ENCODE data around the gene CD302.
"Not testable (repeated sequence)": the region's sequence is repeated elsewhere in the genome, so short reads cannot be mapped to it uniquely, and the experiment has no call there.

The CD302 gene, protein sequence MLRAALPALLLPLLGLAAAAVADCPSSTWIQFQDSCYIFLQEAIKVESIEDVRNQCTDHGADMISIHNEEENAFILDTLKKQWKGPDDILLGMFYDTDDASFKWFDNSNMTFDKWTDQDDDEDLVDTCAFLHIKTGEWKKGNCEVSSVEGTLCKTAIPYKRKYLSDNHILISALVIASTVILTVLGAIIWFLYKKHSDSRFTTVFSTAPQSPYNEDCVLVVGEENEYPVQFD

DNA sequence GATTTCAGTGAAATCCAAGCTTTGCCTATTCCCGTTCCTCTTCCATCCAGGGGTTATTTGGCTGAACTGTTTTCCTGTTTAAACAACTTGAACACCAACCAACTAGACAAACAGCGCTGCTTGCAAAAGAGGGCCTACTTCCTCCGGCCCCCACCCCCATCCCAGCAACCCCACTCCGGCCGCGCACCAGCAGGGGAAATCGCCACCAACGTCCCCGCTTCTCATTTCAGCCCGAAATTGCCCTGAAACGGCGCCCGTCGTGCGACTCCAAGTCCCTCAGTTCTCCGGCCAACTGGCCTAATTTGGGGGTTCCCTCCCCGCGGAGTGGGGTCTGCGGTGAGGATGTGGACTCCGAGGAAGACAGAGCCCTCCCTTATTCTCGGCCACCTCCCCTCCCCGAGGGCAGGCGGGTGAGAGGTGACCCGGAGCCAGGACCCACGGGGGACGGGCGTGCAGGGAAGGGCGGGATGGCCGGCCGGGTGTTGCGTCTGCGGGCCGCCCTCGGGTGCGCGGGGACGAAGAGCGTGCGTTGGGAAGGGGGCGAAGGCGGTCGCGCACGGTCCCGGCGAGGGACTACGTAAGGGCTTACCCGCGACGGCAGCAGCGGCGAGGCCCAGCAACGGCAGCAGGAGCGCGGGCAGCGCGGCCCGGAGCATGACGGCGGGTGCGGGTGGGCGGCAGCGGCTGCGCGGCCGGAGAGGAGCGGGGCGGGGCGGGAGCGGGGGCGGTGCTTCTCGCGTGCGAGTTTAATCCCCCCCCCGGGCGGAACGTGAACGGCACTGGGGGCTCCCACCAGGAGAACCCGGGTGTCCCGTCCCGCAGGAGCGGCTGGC, at the start of gene CD302:
Gene CD302 (minus strand): TSS at position 666 of the 833 bp plus-strand sequence. CDS start 10 bp downstream, at position 656.
- no peak for DNase-seq

- no peak for DNase-seq
These were observed 48.6 kb upstream of the CD302 start for GRCh38 chr2:159846564-159846963.

DNA sequence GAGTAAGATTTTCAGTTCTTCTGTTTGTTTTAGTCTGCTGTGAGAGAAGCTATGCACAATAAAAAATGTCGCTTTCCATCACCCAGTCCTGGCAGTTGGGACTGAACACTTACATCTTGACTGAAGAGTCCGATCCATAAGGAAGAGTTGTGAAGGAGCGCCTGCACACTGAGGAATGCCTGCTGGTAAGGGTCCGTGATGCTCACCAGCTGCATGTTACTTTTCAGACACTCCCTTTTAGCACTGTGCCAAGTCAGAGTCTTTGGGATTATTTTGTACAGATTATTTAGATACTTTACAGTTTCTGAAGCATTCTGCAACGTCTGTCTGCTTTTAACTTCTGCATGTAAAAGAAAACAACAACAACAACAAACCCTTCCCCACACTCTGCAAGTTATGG, 42.6 kb upstream of the CD302 start:
- DNase-seq = no peak

DNA sequence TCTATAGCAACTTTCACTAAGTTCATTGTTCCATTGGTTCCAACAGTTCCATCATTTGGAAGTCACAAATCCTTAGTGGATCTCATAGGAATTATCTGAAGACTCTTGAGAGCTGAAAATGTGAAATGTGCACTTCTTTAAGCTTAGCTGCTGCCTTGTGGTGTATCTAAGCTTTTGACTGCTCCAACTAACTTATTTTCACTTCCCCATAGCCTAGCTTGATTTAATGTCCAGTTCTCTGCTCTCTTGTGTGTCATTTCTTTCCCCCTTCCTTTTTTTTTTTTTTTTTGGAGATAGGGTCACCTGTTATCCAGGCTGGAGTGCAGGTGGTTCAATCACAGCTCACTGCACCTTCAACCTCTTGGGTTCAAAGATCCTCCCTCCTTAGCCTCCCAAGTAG, 34.9 kb upstream of the CD302 start:
- no peak for DNase-seq

DNA sequence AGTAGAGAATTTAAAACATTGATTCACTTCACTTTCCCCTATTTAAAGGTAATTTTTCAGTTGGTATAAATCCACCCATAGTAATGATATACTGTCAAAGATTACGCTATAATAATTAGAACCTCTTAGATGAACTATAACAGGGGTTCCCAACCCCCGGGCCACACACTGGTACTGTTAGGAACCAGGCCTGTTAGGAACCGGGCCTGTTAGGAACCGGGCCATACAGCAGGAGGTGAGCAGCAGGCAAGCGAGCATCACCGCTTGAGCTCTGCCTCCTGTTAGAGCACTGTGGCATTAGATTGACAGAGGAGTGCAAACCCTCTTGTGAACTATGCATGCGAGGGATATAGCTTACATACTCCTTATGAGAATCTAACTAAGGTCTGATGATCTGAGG, 34.0 kb upstream of the CD302 start:
- no peak for DNase-seq

- no peak for DNase-seq
These were observed 31.4 kb upstream of the CD302 start for GRCh38 chr2:159829376-159829775.

GRCh38 chr2:159828738-159829137, 30.7 kb upstream of the CD302 start:
- no peak for DNase-seq

DNA sequence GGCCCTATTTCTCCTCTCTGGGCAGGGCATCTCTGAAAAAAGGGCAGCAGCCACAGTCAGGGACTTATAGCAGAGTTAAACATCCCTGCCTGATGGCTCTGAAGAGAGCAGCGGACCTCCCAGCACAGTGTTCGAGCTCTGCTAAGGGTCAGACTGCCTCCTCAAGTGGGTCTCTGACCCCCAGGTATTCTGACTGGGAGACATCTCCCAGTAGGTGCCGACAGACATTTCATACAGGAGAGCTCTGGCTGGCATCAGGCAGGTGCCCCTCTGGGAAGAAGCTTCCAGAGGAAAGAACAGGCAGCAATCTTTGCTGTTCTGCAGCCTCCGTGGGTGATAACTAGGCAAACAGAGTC, 24.4 kb upstream of the CD302 start:
- not testable (repeated sequence) for DNase-seq

GRCh38 chr2:159821775-159822477, 23.9 kb upstream of the CD302 start:
- not testable (repeated sequence) for DNase-seq

GRCh38 chr2:159818940-159819339, 20.9 kb upstream of the CD302 start:
- no peak for DNase-seq

GRCh38 chr2:159817283-159817682, 19.3 kb upstream of the CD302 start:
- DNase-seq = no peak

DNA sequence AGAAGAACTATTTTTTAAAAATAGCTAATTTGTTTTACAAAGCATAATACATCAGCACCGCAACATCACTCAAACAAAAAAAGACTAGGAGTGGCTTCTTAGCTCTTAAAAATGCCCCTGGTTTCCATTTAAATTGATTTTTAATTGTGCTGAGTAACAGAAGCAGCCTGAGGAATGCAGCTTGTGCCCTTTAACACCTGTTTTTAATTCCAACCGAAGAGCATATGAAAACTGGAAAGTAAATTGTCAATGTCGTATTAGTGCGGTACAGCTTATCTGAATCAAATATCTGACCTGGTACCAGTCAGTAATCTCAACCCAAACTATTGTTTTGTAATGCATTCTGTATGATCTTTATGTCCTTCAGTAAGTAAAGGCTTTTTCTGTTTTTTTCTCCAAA, 13.2 kb upstream of the CD302 start:
- no peak for DNase-seq

GRCh38 chr2:159808032-159808425, 10.0 kb upstream of the CD302 start:
- no peak for DNase-seq

DNA sequence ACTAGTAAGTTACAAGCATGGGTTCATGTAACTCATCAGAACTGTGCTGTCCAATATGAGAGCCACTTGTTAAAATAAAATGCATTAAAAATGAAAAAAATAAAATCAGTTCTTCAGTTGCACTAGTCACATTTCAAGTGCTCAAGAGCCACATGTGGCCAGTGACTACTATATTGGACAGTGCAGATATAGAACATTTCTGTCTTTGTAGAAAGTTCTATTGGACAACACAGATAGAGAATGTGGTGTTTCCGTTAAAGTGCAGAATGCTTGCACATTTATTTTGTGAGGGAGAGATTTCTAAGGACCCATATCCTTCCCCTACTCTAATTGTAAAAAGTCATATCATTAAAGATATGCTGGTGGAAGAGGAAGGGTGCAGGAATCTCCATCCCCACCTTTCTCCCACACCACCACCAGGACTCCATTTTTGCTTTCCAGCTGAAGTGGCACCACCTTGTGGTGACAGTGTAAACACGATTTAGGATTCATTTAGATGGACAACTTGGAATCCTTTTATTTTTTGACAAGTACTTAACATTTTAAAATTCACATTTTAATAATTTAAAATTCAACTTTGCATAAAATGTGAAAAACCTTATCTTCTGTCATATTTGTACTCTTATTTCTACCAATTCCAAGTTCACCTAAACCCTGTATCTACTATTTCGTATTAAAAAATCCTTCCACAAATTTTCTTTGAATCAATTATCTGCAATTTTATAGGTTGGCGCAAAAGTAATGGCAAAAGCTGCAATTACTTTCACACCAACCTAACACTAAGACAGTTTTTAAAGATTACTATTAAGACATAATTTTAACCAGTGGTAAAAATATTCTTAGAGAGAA, 9.4 kb upstream of the CD302 start:
- DNase-seq = peak; percentile 3

GRCh38 chr2:159804941-159805340, 6.9 kb upstream of the CD302 start:
- no peak for DNase-seq

- DNase-seq = no peak
These were observed 5.4 kb upstream of the CD302 start for GRCh38 chr2:159803235-159803962.

DNA sequence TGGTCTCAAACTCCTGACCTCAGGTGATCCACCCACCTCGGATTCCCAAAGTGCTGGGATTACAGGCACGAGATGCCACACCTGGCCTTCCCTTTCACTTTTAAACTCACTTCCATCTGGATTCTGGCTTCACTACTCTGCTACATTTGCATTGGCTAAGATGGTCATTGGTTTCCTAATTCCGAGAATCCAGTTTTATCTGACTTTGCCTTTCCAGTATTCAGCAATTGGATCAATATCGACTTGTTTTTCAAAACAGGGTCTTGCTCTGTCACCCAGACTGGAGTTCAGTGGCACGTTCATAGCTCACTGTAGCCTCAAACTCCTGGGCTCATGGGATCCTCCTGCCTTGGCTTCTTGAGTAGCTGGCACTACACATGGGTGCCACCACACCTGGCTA, 4.7 kb upstream of the CD302 start:
- no peak for DNase-seq

GRCh38 chr2:159799833-159800232, 1.8 kb upstream of the CD302 start:
- DNase-seq = no peak

DNA sequence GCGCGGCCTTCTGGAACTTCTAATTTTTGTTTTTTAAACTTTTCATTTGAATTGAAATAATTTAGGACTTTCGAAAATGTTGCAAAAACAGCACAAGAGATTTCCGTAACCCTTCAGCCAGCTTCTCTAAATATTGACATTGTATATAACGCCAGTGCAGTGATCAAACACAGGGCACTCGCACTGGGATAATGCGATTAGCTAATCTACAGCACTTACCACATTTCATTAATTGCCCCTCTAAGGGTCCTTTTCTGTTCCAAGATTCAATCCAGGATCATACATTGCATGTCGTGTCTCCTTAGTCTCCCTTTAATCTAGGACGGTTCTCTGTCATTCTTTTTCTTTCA, 343 bp upstream of the CD302 start:
- no peak for DNase-seq

GRCh38 chr2:159797225-159797542, 824 bp downstream of the CD302 start:
- no peak for DNase-seq

GRCh38 chr2:159795841-159796690, 1.9 kb downstream of the CD302 start:
- no peak for DNase-seq

- DNase-seq = no peak
These were observed 4.7 kb downstream of the CD302 start for GRCh38 chr2:159793326-159793725.

All from NCI-H2107 (cell line).